HG02852 (cell line): Measurements from ENCODE around the gene KRTAP10-2.
"Not testable (repeated sequence)": the region's sequence is repeated elsewhere in the genome, so short reads cannot be mapped to it uniquely, and the experiment has no call there.

Source experiments
- ATAC-seq: cut with Tn5 transposase; IDR thresholded peaks from one replicate; pipeline ENCODE4 v1.9.1; 2021; ENCODE audit warnings: mild to moderate bottlenecking, moderate library complexity; ENCODE audit not compliant: unreplicated experiment

The KRTAP10-2 gene, protein sequence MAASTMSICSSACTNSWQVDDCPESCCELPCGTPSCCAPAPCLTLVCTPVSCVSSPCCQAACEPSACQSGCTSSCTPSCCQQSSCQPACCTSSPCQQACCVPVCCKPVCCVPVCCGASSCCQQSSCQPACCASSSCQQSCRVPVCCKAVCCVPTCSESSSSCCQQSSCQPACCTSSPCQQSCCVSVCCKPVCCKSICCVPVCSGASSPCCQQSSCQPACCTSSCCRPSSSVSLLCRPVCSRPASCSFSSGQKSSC

DNA sequence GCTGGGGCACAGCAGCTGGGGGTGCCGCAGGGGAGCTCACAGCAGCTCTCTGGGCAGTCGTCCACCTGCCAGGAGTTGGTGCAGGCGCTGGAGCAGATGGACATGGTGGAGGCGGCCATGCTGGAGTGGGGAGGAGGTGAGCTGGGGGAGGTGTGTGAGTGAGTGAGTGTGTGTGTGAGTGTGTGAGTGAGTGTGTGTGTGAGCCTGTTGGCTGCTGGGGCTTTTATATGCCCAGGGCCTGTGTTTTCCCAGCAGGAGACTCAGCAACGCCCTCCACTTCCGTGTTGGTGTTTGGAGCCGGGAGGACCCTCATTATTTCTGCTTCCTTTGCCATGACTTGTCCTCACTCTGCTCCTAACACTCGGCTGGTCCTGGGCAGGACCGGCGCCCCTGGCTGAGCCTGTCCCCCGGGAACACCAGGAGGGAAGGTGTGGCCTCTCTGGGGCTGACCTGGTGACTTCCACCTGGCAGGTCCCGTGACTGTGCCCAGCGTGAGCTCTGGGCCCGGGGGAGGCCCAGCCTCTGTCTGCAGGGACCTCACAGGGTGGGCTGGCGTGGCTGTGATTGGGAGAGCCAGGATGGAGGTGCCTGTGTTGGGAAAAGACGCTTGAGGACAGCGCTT, at the start of gene KRTAP10-2:
Gene KRTAP10-2, minus strand, starts transcription at position 166 of the 622 bp plus-strand sequence. Its CDS starts 47 bp downstream, at position 119.
- no peak for ATAC-seq

DNA sequence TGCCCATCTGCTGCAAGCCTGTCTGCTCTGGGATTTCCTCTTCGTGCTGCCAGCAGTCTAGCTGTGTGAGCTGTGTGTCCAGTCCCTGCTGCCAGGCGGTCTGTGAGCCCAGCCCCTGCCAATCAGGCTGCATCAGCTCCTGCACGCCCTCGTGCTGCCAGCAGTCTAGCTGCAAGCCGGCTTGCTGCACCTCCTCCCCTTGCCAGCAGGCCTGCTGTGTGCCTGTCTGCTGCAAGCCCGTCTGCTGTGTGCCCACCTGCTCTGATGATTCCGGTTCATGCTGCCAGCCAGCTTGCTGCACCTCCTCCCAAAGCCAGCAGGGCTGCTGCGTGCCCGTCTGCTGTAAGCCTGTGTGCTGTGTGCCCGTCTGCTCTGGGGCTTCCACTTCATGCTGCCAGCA, 49.8 kb upstream of the KRTAP10-2 start:
- ATAC-seq = not testable (repeated sequence)

DNA sequence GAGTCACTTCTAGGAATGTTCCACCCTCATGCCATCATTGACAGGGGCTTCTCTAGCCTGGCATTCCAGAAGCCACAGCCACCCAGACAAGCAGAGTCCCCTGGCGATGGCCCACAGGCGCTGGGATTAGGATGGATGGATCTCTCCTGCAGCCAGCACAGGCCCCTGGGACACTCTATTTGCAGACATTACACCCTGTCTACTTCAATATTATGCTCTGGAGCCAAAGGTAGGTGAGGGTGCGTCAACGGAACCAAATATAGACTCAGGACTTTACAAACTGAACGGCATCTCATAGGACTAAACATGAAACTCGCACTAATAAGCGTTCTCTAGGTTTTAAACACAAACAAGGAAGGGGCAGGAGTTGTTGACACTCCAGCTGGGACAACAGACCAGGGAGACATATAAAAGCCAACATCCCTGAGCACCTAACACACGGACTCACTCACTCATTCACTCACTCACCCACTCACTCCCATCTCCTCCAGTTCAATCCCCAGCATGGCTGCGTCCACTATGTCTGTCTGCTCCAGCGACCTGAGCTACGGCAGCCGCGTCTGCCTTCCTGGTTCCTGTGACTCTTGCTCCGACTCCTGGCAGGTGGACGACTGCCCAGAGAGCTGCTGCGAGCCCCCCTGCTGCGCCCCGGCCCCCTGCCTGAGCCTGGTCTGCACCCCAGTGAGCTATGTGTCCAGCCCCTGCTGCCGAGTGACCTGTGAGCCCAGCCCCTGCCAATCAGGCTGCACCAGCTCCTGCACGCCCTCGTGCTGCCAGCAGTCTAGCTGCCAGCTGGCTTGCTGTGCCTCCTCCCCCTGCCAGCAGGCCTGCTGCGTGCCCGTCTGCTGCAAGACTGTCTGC, 49.0 kb upstream of the KRTAP10-2 start, which contains the start of gene KRTAP10-7:
Gene KRTAP10-7, plus strand, starts transcription at position 480 of the 861 bp plus-strand sequence. Its CDS starts 25 bp downstream, at position 505.
- ATAC-seq = not testable (repeated sequence)

DNA sequence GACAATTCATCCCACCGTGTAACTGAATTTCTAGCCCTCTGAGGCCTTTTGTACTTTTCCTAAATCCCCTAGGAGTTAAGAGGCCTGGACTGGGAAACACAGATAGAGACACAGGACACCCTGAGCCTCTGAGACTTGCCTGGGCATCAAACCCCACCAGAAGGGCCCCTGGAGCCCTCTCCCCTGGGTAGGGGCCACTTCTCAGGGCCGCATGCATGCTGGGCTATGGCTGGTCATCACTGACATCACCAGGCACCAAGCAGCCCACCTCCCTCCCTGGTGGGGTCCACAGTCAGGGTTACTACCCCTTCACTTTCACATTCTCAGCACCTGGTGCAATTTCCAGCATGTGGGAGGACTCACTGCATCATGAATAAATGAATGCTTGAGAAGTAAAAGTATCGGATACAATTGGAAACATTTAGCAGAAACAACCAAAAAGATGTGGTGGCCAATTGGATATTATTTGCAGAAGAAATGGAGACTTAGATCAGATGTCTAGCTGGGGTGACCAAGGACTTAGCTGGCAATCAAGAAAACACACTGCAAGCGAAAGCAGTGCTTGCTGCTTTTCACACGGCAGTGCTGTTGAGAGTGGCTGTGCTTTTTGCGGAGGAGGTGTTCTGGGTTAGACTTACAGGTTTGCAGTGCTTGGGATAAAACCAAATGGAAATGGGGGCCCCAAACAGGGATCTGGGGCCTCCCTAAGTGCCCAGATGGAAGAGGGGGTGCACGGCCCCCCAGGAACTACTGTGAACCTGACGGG, 48.1 kb upstream of the KRTAP10-2 start:
- no peak for ATAC-seq

DNA sequence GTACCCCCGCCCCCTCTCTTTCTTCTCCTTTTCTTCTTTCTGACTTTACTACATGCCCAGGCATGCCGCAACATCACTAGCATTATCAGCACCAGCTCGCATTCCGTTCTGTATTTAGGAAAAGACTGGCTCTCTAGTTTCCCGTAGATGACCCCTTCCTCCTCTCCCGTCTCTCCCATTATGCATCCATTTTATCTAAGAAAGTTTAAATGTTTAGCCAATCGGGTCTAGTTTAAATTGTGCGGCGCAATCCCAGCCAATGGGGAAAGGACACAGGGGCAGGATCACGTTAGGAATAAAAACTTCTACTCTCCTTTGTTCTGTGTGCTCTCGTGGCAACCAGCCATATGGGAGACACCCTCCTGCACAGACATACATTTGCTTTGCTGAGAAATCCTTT, 46.8 kb upstream of the KRTAP10-2 start:
- no peak for ATAC-seq

DNA sequence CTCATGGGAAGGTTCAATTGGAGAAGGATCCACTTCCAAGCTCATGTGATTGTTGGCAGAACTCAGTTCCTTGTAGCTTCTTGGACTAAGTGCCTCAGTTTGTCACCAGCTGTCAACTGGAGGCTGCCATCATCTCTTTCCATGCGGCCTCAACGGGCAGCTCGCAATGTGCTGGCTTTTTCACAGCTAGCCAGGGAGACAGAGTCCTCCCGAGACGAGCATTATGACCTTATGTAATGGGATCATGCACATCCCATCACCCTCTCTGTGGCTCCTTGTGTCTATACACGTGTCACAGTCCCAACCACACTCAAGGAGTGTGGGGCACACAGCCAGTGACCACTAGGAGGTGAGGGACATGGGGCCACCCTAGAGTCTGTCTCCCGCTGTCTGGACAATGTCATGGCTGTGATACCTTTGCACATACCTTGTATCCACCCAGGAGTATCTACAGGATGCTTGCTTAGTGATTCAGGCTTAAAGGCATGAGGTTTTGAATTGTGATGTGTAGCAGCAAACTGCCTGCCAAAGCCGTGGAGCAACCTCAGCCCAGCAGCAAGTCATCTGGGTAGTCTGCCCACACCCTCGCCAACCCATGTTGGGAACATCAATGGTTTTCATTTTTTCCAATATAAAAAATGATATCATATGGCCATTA, 44.9 kb upstream of the KRTAP10-2 start:
- ATAC-seq = no peak

DNA sequence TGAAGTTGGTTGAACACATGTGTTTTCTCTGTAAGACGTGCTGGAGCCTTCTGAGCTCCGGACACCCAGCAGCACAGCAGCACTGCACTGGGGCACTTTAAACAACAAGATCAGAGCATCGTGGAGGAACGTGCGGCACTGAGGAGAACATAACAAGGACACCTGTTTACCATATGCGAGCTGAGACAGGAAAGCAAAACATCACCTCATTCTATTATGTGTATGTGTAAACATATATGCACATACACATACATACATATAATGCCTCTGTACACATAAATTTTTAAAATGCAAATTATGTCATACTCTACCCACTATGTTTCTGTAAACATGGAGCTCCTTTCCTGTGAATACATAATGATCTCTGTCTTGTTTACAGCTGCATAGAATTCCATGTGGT, 44.2 kb upstream of the KRTAP10-2 start:
- no peak for ATAC-seq

DNA sequence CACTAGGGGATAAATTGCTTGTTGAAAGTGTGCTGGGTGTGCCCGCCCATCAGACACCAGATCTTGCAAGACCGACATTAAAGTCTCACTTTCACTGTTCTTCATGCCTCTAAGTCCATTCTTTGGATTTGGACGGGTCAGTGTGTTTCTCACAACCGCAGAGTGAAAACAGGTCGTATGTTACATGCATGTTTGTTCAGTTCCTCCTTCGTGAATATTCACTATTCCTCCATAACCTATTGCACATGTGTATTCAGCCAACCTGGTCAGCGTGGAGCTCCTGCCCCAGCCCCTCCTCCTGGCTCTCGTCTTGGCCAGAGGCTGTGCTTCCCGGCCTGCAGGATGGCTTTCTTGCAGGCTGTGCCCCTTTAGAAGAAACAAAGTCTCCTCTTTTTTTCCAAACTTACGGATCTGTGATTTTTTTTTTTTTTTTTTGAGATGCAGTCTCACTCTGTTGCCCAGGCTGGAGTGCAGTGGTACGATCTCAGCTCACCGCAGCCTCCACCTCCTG, 43.2 kb upstream of the KRTAP10-2 start:
- no peak for ATAC-seq

DNA sequence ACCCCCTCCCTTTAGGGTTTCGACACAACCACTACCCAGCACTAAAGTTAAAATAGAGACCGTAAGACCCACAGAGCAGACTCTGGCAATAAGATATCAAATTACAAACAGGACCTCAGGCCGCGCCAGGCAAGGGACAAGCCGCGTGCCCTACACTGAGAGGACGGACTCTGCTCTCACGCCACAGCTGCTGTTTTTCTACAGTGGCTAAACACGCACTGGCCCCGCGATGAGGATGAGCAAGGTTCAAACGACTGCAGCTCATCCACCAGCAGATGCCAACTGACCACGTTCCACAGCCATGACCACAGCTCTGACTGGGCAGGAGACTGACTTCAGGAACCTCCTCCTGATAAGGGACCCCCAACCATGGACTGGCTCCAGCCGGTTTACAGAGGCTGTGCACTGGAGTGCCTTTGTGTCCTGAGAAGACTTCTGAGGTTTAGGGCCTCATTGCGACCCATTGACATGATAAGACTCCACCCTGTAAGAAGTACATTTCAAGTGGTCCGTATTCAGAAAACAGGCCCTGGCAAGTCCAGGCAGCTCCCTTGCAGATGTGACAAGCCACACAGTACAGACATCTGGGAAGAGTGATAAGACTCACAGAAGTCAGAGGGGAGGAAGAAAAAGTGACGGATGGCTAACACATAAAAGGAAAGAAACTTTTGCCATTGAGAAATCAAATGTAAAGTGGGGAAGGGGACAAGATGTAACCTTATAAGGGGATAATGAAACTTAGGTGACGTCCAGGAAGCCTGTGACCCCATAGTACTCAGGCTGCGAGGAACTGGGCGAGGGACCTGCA, 42.5 kb upstream of the KRTAP10-2 start:
- ATAC-seq = no peak

DNA sequence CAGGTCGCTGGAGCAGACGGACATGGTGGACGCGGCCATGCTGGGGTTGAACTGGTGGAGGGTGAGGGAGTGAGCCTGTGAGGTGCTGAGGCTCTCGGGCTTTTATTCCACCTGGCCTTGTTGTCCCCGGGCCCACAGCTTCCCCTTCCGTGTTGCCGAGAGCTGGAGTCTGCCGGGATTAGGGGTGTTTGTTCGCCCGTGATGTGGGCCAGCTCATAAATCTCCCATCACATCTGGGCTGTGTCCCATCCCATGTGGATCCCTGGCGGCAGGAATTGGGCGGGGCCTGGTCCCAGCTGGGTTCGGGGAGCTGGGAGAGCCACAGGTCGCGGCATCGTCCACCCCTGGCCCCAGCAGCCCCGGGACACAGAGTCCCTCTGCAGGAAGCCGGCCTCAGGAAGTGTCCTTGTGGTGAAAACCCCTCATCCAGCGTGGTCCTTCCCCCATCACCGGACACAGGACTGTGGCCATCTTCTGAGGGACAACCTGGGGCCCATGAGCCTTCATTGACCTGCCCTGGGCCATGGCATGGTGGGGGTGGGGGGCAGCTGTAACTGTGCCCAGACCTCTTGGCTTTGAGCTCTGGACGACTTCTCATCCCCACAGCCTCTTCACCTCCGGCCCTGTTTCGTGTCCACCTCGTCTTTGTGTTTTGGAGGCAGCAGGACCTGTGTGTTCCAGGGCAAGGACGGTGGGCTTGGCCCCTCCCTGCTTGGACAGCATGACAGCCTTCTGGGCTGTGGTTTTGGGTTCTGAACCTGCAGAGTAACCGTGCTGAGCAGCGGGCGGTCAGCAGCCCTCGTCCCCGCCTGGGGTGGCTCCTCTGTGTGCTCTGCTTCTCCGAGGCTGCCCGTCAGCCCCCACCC, 41.4 kb upstream of the KRTAP10-2 start, which contains the start of gene KRTAP10-6:
Gene KRTAP10-6, minus strand, starts transcription at position 60 of the 866 bp plus-strand sequence. Its CDS starts 21 bp downstream, at position 39.
- ATAC-seq = no peak

DNA sequence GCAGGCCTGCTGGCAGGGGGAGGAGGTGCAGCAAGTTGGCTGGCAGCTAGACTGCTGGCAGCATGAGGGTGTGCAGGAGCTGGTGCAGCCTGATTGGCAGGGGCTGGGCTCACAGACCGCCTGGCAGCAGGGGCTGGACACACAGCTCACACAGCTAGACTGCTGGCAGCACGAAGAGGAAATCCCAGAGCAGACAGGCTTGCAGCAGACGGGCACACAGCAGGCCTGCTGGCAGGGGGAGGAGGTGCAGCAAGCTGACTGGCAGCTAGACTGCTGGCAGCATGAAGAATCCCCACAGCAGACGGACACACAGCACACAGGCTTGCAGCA, 40.5 kb upstream of the KRTAP10-2 start:
- not testable (repeated sequence) for ATAC-seq

DNA sequence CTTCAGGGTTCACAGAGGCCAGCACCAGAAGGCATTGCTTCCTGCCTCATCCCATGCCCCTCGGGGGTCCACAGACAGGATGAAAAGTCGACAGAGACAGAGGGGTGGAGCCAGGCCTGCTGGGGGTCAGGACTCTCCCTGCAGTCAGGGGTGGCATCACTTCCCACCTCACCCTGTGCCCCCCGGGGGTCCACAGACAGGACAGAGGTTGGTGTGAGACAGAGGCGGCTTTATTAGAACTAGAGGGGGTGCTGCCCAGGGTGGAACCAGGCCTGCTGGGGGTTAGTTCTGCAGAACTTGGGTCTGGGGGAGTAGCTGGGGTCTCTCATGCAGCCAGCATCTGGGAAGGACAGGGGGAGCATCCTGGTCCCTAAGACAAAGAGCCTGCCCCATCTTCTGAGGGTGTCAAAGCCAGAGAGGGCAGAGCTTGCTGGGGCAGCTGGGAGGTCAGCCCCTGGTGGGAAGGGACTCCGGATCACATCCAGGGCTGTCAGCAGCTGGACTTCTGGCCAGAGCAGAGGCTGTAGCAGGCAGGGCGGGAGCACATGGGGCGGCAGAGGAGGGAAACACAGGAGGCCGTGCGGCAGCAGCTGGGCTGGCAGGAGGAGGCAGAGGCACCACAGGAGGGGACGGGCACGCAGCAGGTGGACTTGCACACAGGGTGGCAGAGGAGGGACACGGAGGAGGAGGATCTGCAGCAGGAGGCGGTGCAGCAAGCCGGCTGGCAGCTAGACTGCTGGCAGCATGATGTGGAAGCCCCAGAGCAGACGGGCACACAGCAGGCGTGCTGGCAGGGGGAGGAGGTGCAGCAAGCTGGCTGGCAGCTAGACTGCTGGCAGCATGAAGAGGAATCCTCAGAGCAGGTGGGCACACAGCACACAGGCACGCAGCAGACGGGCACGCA, 39.8 kb upstream of the KRTAP10-2 start:
- ATAC-seq = not testable (repeated sequence)

DNA sequence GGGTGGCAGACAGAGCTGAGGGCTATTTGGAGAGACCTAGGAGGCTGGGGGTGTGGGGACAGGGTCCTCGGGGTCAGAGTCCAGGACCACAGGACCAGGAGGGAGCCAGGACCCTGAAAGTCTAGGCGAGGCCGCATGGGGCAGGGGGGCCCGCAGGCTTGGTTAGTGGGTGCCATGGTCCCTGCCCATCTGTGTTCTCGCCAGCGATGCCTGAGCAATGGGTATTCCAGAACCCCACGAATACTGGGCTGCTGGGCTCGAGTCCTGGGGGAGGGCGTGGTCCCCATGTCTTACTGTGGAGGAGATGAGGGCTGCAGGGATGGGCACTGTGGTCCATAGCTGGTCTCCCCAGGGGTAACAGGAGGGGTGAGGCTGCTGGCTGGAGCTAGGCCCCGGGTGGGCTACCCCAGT, 39.0 kb upstream of the KRTAP10-2 start:
- ATAC-seq = no peak

DNA sequence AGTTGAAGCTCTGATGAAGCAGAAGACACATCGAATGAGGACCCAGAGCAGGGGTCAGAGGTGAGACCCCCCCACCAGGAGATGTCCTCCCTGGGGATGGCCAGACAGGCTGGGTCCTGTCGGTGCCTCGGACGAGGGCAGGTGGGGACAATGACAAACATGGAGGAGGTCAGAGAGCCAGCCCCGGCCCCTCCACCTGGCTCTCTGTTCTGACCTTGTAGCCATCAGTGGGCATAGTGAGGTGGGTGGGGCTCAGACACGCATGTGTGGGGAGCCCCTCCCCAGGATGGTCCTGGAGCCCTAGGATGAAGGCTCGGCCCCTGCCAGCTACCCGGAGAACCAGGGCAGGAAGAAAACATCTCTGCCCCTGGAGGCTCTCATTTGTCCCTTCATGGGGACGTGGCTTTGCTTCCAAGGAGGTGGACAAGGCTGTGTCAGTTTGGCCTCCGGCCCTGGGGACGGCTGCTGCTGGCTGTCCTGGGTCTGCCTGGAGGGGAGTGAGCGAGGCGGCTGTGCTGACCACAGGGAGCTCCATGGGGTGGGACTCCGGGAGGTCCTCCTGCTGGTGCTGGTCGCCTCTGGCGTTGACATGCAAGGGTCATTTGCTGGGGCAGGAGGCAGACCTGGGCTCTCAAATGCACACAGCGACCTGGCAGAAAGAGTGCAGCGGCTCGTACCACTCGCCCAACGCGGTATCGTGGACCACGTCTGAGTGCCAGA, 38.4 kb upstream of the KRTAP10-2 start:
- ATAC-seq = no peak

DNA sequence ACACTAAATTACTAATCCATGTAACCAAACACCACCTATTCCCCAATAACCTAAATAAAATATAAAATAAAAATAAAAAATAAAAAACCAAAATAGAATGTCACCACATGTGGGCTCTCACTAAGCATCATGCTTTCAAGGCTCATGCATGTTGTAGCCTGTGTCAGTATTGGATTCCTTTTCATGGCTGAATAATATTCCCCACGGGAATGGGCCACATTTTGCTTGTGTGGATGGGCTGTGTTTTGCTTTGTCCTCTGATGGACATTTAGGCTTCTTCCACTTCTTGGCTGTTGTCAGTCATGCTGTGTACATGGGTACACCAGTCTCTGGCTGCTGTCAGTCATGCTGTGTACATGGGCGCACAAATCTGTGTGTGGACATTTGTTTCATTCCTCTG, 37.8 kb upstream of the KRTAP10-2 start:
- ATAC-seq = no peak

DNA sequence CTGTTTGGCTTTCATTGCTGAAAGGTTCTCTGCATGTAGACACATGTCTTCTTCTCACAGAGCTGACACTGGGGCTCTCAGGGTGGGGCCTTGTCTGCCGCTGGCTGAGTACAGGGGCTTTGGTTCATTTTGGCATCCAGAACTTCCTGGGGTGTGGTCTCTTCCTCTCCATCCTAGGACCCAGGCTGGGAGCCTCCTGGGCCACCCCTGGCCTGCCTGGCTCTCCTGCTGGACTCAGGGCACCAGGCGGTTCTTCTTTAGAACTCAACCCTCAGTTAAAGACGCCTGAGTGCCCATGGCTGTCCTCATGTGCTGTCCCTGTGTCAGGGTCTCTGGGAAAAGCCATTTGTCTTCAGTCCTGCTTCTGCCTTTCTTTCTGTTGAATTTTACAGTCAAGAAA, 34.6 kb upstream of the KRTAP10-2 start:
- ATAC-seq = no peak

DNA sequence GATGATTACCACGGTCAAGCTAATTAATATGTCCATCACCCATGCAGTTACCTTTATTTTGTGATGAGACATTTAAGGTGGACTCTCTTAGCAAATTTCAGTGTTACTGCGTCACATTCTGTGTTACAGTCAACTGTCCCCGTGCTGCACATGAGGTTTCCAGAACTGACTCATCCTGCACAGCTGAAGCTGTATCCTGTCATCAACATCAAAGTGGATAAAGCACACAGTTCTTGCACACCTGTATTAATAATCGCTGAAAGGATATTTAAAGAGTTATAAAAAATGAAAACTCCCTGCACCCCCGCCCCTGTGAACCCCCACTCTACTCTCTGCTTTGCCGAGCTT, 32.5 kb upstream of the KRTAP10-2 start:
- no peak for ATAC-seq
